OCI-LY1 (cell line): ENCODE results near the gene MYMK.

Experiments
- H2AFZ ChIP-seq: fragments of 200-600 bp; sonication (generic), shearing (Covaris generic); 2 replicates; pipeline ENCODE4 v1.6.0; 2014; ENCODE audit warnings: antibody characterized with exemption, mild to moderate bottlenecking, low read length
- H3F3A ChIP-seq: fragments of 200-600 bp; sonication (generic), shearing (Covaris generic); 2 replicates; pipeline ENCODE4 v1.6.0; 2014; ENCODE audit warnings: mild to moderate bottlenecking, antibody characterized with exemption, low read length, moderate library complexity; ENCODE audit not compliant: insufficient read depth
- H3K27ac ChIP-seq: fragments of 200-600 bp; sonication (generic); 2 replicates; pipeline ENCODE4 v1.5.1; 2014; ENCODE audit warnings: low read length, mixed run types, mild to moderate bottlenecking, low read depth; ENCODE audit not compliant: poor library complexity, severe bottlenecking
- H3K27me3 ChIP-seq: fragments of 200-600 bp; sonication (generic); 2 replicates; pipeline ENCODE4 v1.6.0; 2014; ENCODE audit warnings: antibody characterized with exemption, mild to moderate bottlenecking, low read length, moderate library complexity; ENCODE audit not compliant: insufficient read depth
- H3K36me3 ChIP-seq: fragments of 200-600 bp; sonication (generic); 2 replicates; pipeline ENCODE4 v1.6.1; 2014; ENCODE audit warnings: mild to moderate bottlenecking, antibody characterized with exemption, low read length, moderate library complexity, mixed read lengths; ENCODE audit not compliant: insufficient read depth
- H3K4me1 ChIP-seq: fragments of 200-600 bp; sonication (generic); 2 replicates; pipeline ENCODE4 v1.5.1; 2014; ENCODE audit warnings: mild to moderate bottlenecking, low read length, moderate library complexity; ENCODE audit not compliant: insufficient read depth, severe bottlenecking
- H3K4me2 ChIP-seq: fragments of 200-600 bp; sonication (generic), shearing (Covaris generic); 2 replicates; pipeline ENCODE4 v1.6.1; 2014; ENCODE audit warnings: low read length
- H3K4me3 ChIP-seq: fragments of 200-600 bp; sonication (generic); 2 replicates; pipeline ENCODE4 v1.5.1; 2014; ENCODE audit warnings: low read length, low read depth, mild to moderate bottlenecking, mixed read lengths; ENCODE audit not compliant: poor library complexity, severe bottlenecking
- H3K79me2 ChIP-seq: fragments of 200-600 bp; shearing (Covaris generic); 2 replicates; pipeline ENCODE4 v1.6.1; 2016; ENCODE audit warnings: mixed run types, low read length, mixed read lengths; ENCODE audit not compliant: insufficient read depth
- H3K9ac ChIP-seq: fragments of 200-600 bp; sonication (generic), shearing (Covaris generic); 2 replicates; pipeline ENCODE4 v1.6.1; 2014; ENCODE audit warnings: mild to moderate bottlenecking, low read length, mixed read lengths
- H3K9me2 ChIP-seq: fragments of 200-600 bp; sonication (generic), shearing (Covaris generic); 2 replicates; pipeline ENCODE4 v1.6.1; 2014; ENCODE audit warnings: low read depth, mild to moderate bottlenecking, low read length, mixed read lengths
- H3K9me3 ChIP-seq: fragments of 200-600 bp; shearing (Covaris generic); 2 replicates; pipeline ENCODE4 v1.6.1; 2014; ENCODE audit warnings: low read length, mixed read lengths
- H4K20me1 ChIP-seq: fragments of 200-600 bp; sonication (generic), shearing (Covaris generic); 2 replicates; pipeline ENCODE4 v1.6.0; 2016; ENCODE audit warnings: mild to moderate bottlenecking, low read length; ENCODE audit not compliant: insufficient read depth
- EZH2 ChIP-seq: fragments of 200-600 bp; sonication (generic), shearing (Covaris generic); IDR thresholded peaks from 2 replicates; pipeline ENCODE4 v1.8.0; 2017; ENCODE audit warnings: borderline replicate concordance, mixed run types, mild to moderate bottlenecking, antibody characterized with exemption, low read length, moderate library complexity, mixed read lengths
- TF ChIP-seq, protein P1 (sequence below): fragments of 200-600 bp; sonication (generic), shearing (Covaris generic); IDR thresholded peaks from 2 replicates; pipeline ENCODE4 v1.5.1; 2017; ENCODE audit warnings: mild to moderate bottlenecking, antibody characterized with exemption, low read length, moderate library complexity, mixed read lengths

MYMK gene

DNA sequence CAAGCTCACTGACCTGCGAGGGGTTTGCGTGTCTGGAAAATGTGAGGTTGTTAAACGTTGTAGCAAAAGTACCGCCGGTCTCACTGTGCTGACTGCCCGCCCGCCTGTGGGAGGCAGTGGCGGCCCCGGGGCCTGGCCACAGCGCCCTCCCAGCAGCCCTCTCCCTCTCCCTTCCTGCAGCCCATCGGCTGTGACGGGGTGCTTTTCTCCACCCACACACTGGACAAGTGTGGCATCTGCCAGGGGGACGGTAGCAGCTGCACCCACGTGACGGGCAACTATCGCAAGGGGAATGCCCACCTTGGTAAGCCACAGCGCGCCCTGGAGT is 15.9 kb upstream of the MYMK start:
- H3K9ac ChIP-seq, result no peak overlapping the region
- TF ChIP-seq EZH2, result no peak
- TF ChIP-seq, protein P1, sequence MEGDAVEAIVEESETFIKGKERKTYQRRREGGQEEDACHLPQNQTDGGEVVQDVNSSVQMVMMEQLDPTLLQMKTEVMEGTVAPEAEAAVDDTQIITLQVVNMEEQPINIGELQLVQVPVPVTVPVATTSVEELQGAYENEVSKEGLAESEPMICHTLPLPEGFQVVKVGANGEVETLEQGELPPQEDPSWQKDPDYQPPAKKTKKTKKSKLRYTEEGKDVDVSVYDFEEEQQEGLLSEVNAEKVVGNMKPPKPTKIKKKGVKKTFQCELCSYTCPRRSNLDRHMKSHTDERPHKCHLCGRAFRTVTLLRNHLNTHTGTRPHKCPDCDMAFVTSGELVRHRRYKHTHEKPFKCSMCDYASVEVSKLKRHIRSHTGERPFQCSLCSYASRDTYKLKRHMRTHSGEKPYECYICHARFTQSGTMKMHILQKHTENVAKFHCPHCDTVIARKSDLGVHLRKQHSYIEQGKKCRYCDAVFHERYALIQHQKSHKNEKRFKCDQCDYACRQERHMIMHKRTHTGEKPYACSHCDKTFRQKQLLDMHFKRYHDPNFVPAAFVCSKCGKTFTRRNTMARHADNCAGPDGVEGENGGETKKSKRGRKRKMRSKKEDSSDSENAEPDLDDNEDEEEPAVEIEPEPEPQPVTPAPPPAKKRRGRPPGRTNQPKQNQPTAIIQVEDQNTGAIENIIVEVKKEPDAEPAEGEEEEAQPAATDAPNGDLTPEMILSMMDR, result no peak
- H3K4me1 ChIP-seq, result no peaks in the 10 kb centered on the region
- H3K36me3 ChIP-seq, result no peaks in the 10 kb centered on the region
- no peaks in the 10 kb centered on the region for H3K9me2 ChIP-seq
- no peak overlapping the region for H3K4me3 ChIP-seq
- no peak overlapping the region for H2AFZ ChIP-seq
- no peak overlapping the region for H3K27ac ChIP-seq
- no peak overlapping the region for H3K4me2 ChIP-seq
- H3K79me2 ChIP-seq, result no peaks in the 10 kb centered on the region
- no peaks in the 10 kb centered on the region for H4K20me1 ChIP-seq
- no peaks in the 10 kb centered on the region; the same call in 1 of the 2 replicates for H3K27me3 ChIP-seq
- H3F3A ChIP-seq, result no peaks in the 10 kb centered on the region
- no peaks in the 10 kb centered on the region for H3K9me3 ChIP-seq

DNA sequence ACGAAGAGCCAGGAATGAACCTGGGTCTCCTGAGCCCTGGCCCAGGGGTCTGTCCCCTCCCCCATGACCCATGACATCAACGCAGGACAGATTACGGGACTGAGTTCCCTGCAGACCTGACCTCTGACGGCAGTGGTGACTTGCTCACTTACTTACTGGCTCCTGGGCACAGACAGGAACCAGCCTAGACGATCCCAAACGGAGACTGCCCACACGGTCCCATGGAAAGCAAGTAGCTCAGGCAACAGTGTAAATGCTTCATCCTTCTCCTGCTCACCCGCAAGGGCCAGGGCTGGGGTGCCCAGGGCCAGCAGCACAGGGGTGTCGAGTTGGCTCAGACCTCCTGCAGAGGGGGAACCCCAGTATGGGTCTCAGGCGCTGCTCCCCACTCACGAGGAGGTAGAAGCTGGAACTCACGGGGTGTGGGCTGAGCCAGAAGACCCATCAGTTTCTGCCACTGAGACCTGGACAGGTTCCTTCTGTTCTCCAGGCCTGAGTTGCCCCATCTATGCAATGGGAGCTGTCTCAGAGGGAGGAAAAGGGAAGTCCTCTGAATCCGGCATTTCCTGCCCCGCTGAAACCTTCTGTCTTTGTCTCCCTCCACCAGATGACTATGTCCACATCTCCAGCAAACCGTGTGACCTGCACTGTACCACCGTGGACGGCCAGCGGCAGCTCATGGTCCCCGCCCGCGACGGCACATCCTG is 15.4 kb upstream of the MYMK start:
- Histone ChIP-seq H3K4me2 (no peak overlapping the region), H3K4me3 (no peak overlapping the region), H3K27me3 (no peaks in the 10 kb centered on the region; the same call in 1 of the 2 replicates), H3K9ac (no peak overlapping the region), H3F3A (no peaks in the 10 kb centered on the region), H3K4me1 (no peaks in the 10 kb centered on the region), H2AFZ (no peak overlapping the region), H3K9me3 (no peaks in the 10 kb centered on the region), H3K9me2 (no peaks in the 10 kb centered on the region), H3K27ac (no peak overlapping the region), H4K20me1 (no peaks in the 10 kb centered on the region), H3K79me2 (no peaks in the 10 kb centered on the region), H3K36me3 (no peaks in the 10 kb centered on the region)
- TF ChIP-seq, protein P1, result no peak
- TF ChIP-seq EZH2, result no peak

DNA sequence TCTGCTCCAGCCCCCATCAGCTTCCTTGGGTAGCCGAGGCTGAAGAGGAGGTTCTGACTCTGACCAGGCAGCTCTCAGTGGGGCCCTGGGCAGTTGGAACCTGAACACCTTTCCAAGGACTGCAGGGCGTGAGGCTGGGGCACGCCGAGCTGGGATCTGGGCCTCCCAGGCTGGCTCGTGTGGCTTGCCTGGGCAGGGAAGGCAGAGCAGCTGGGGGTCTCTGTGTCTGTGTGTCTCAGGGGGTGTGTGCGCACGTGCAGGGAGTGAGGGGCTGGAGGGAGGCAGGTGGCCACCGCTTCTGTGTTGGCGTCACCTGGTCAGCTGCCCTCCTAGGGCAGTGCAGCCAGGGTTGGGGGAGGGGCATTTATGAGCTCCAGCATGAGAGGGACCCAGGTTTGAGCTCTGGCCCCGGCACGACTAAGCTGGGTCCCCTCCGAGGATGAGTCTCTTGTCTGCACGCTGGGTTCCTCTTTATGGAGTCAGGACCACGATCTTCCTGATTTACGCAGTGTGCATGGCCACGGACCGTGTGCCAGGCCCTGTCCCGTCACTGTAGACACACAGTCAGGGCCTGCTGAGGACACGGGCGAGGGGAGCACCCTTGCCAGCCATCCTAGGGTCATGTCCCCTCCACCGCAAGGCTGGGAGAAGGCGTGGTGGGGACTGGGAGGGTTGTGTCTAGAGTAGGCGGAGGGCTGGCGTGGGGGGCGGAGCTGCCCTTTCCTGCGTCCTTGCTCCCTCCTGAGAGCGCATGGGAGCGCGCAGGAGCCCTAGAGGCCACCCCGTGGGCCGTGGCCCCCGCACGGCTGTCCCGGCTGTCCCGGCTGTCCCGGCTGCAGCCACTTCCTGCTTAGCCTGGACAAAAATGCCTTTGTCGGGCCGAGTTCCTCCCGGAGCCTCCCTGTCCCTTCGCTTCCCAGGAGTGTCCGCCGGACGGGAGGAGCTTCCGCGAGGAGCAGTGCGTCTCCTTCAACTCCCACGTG is 14.4 kb upstream of the MYMK start:
- Histone ChIP-seq H3K27ac (no peak overlapping the region), H4K20me1 (no peaks in the 10 kb centered on the region), H3K79me2 (no peaks in the 10 kb centered on the region), H3K9ac (no peak overlapping the region), H3K4me3 (no peak overlapping the region), H3K4me2 (no peak overlapping the region), H3K36me3 (no peaks in the 10 kb centered on the region), H3F3A (no peaks in the 10 kb centered on the region), H3K9me2 (no peaks in the 10 kb centered on the region), H3K4me1 (no peaks in the 10 kb centered on the region), H3K27me3 (no peaks in the 10 kb centered on the region; the same call in 1 of the 2 replicates), H3K9me3 (no peaks in the 10 kb centered on the region), H2AFZ (no peak overlapping the region)
- TF ChIP-seq EZH2, result no peak
- TF ChIP-seq, protein P1, result no peak
